ENCODE data around the gene TRIP12. TPM values are rescaled to one million over a fixed set of nuclear protein-coding genes. Genes with fewer than 3 reads are reported as not detected.
"Not testable (repeated sequence)": the region's sequence is repeated elsewhere in the genome, so short reads cannot be mapped to it uniquely, and the experiment has no call there.

The TRIP12 gene
- total RNA-seq, 1 experiment from 2014 or later: 166 TPM

GRCh38 chr2:229901819-229902218 lies 20.0 kb downstream of the TRIP12 start:
- Histone ChIP-seq H3K14ac (ENCODE audit: insufficient read depth, low read length) (no peak overlapping the region), H3K79me1 (ENCODE audit: insufficient read depth, low read depth, low read length, poor library complexity, severe bottlenecking) (no peaks in the 10 kb centered on the region), H2BK120ac (ENCODE audit: low read depth, low read length, poor library complexity, severe bottlenecking) (no peak overlapping the region), H3K18ac (ENCODE audit: insufficient read length, low read depth, low read length) (no peak overlapping the region), H3K9me3 (ENCODE audit: control insufficient read depth, low read depth, low read length) (no peaks in the 10 kb centered on the region), H3K27me3 (ENCODE audit: insufficient read depth, low read length) (no peaks in the 10 kb centered on the region), H3K4me2 (ENCODE audit: insufficient read depth, insufficient read length, low read length) (no peak overlapping the region), H2AK5ac (ENCODE audit: insufficient read length, low read length) (no peak overlapping the region), H2BK20ac (ENCODE audit: low read depth, low read length, poor library complexity, severe bottlenecking) (no peak overlapping the region), H3T11ph (ENCODE audit: low read length) (no peak overlapping the region), H3K9ac (ENCODE audit: extremely low read depth, insufficient read length, low read length) (no peak overlapping the region), H2BK15ac (ENCODE audit: low read depth, low read length) (no peak overlapping the region), H4K8ac (replicated peaks; ENCODE audit: insufficient read length, low read depth, low read length) (no peak overlapping the region), H3K56ac (ENCODE audit: insufficient read length, low read depth, low read length) (no peak overlapping the region), H4K20me1 (ENCODE audit: control insufficient read depth, insufficient read depth, insufficient read length) (no peaks in the 10 kb centered on the region), H2BK5ac (ENCODE audit: insufficient read length, low read length) (no peak overlapping the region), H3K79me2 (ENCODE audit: insufficient read depth, low read length) (peaks cover 10% of the 10 kb centered on the region; the same call in 1 of the 2 replicates), H3K23ac (ENCODE audit: insufficient read length, low read depth, low read length) (no peak overlapping the region), H3K4me1 (ENCODE audit: insufficient read depth, low read length) (no peaks in the 10 kb centered on the region), H3K4ac (ENCODE audit: low read depth, low read length) (no peak overlapping the region), H4K5ac (ENCODE audit: insufficient read length, low read depth, low read length) (no peak overlapping the region), H3K27ac (ENCODE audit: insufficient read length, low read depth, low read length) (no peak overlapping the region), H2BK12ac (ENCODE audit: insufficient read length, low read depth, low read length) (no peak overlapping the region), H4K91ac (ENCODE audit: insufficient read length, low read depth, low read length) (no peak overlapping the region), H3K23me2 (ENCODE audit: insufficient read length, low read depth, low read length, poor library complexity, severe bottlenecking) (no peaks in the 10 kb centered on the region), H2AFZ (ENCODE audit: low read length) (no peak overlapping the region)
- Mint-ChIP-seq H3K4me3 (no peak overlapping the region), H3K4me1 (peaks cover 21 to 29% of the 10 kb centered on the region in 2 experiments), H3K27ac (peak overlapping the region in 1 of 3 experiments; percentile 50; a peak in 3 of 7 replicates), H3K9me3 (no peaks in the 10 kb centered on the region), H3K36me3 (ENCODE audit: insufficient read depth in 1 of 3, low read depth in 3 of 3) (peaks cover 0 to 17% (median 0%) of the 10 kb centered on the region in 3 experiments; a peak in 3 of 7 replicates), H3K27me3 (ENCODE audit: low read depth) (no peaks in the 10 kb centered on the region)
- DNase-seq: no peak
- WGBS (ENCODE audit: extremely low coverage, insufficient read length, low lambda C conversion rate): no CpG with 5 or more reads among the region's 3 CpGs
- no peak for TF ChIP-seq CTCF (conservative IDR thresholded peaks at IDR 0.05)

DNA sequence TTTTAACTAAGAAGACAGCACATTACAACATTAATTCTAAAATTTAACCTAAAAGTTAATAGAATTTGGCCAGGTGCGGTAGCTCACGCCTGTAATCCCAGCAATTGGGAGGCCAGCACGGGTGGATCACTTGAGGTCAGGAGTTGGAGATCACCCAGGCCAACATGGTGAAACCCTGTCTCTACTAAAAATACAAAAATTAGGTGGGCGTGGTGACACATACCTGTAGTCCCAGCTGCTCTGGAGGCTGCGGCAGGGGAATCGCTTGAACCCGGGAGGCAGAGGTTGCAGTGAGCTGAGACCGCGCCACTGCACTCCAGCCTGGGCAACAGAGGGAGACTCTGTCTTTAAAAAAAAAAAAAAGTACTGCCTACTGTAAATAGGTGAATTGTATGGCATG lies 21.3 kb downstream of the TRIP12 start:
- H2BK5ac ChIP-seq (ENCODE audit: insufficient read length, low read length); H3K27me3 Mint-ChIP-seq (ENCODE audit: low read depth); H3K4me1 ChIP-seq (ENCODE audit: insufficient read depth, low read length); H4K5ac ChIP-seq (ENCODE audit: insufficient read length, low read depth, low read length); H3K23me2 ChIP-seq (ENCODE audit: insufficient read length, low read depth, low read length, poor library complexity, severe bottlenecking); H3K4me3 Mint-ChIP-seq; H3K79me1 ChIP-seq (ENCODE audit: insufficient read depth, low read depth, low read length, poor library complexity, severe bottlenecking); H2BK120ac ChIP-seq (ENCODE audit: low read depth, low read length, poor library complexity, severe bottlenecking); H3K9me3 Mint-ChIP-seq; H3K18ac ChIP-seq (ENCODE audit: insufficient read length, low read depth, low read length); H3K9ac ChIP-seq (ENCODE audit: extremely low read depth, insufficient read length, low read length); H2AK5ac ChIP-seq (ENCODE audit: insufficient read length, low read length); H3K9me3 ChIP-seq (ENCODE audit: control insufficient read depth, low read depth, low read length); H2BK15ac ChIP-seq (ENCODE audit: low read depth, low read length); H4K20me1 ChIP-seq (ENCODE audit: control insufficient read depth, insufficient read depth, insufficient read length); H2AFZ ChIP-seq (ENCODE audit: low read length); H3K27ac Mint-ChIP-seq; H3K4me2 ChIP-seq (ENCODE audit: insufficient read depth, insufficient read length, low read length); H3K27me3 ChIP-seq (ENCODE audit: insufficient read depth, low read length); H2BK12ac ChIP-seq (ENCODE audit: insufficient read length, low read depth, low read length); H3K14ac ChIP-seq (ENCODE audit: insufficient read depth, low read length); DNase-seq; H4K8ac ChIP-seq (replicated peaks; ENCODE audit: insufficient read length, low read depth, low read length); H3K4ac ChIP-seq (ENCODE audit: low read depth, low read length); H3K56ac ChIP-seq (ENCODE audit: insufficient read length, low read depth, low read length); H3K27ac ChIP-seq (ENCODE audit: insufficient read length, low read depth, low read length); H3T11ph ChIP-seq (ENCODE audit: low read length); H3K79me2 ChIP-seq (ENCODE audit: insufficient read depth, low read length); H2BK20ac ChIP-seq (ENCODE audit: low read depth, low read length, poor library complexity, severe bottlenecking); H4K91ac ChIP-seq (ENCODE audit: insufficient read length, low read depth, low read length); H3K23ac ChIP-seq (ENCODE audit: insufficient read length, low read depth, low read length): not testable (repeated sequence)
- WGBS (ENCODE audit: extremely low coverage, insufficient read length, low lambda C conversion rate): no CpG with 5 or more reads among the region's 9 CpGs
- peaks cover 0 to 16% (median 0%) of the 10 kb centered on the region in 3 experiments; a peak in 3 of 7 replicates for H3K36me3 Mint-ChIP-seq (ENCODE audit: insufficient read depth in 1 of 3, low read depth in 3 of 3)
- H3K4me1 Mint-ChIP-seq: peaks cover 19 to 28% of the 10 kb centered on the region in 2 experiments

Data from H9 (cell line).